NCI-H1417 (cell line): ENCODE results near the gene ZCCHC2.

ENCODE experiments used
- DNase-seq, 3 experiments: peaks; one replicate each; lab custom pipeline; 2025; lab: John Stamatoyannopoulos, UW

ZCCHC2 gene

DNA sequence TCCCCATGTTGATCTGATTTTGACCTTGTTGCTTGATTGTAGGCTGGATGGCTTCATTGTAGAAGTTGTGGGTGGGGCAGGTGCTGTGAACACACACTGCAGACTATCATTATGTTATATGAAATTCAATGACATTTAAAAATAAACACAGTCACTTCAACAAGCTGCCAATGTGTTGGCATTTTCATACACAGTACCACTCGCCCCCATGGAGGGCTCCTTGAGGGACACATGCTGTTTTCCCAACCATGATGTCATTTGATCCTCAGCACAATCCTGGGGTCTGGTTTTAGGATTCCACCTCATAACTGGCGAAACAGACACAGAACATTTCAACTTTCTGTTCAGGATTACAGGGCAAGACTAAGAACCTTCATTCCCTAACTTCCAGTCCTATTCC is 86.9 kb downstream of the ZCCHC2 start:
- DNase-seq, result peak in 1 of 3 experiments; percentile 52

DNA sequence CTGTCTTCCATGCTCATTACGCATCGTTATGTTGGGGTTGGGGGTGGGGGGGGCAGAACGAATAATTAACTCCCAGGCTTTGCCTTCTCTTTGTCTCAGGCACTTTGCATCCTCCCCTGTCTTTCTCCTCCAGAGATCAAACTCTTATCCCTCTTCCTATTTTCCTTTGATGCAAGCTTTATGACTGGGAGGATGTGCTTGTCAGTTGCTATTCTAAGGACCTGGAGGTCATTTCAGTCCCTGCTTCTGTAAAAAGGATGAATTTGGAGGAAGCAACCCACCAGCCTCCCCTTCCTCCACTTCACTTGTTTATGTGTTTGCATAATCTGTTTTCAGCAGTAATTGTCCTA is 87.5 kb downstream of the ZCCHC2 start:
- no peak for DNase-seq

- peak in 2 of 3 experiments; percentile 70 to 76 for DNase-seq
Observed at GRCh38 chr18:62610701-62611411, 88.0 kb downstream of the ZCCHC2 start.

DNA sequence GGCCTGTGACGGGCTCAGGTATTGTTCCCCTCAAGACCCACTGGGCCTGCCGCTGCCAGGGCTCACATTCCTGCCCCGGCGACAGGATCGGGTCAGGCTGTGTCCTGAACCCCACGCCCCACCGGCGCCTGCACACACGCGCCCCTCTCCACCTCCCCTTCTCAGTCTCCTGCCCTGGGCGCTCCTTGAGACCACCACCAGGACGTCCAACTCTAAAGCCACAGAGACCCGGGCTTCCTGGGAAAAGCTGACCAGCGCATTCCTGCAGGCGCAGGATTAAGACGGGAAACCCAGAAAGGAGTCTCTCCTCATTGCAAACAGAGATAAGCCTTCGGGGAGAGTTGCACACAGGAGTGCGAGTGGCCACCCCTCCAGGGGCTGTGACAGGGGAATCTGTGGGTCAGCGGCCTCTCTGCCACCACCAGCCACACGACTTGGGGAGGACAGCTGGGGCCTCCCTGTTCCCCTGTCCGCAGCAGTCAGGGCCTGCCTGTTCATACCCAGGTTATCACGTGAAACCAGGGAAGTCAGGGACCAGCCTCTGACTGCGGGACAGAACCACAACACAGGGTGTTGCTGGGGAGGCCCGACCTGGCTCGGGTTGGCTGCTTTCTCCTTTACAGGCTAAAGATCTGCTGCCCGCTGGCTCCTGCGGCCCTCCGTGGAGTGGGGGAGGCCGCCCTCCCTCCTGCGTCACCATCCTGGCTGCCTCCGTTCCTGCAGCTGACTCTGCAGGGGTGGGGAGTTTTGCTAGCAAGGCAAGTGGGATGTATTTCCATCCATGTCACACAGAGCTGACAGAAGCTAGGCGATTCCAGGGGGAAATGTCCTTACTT is 88.8 kb downstream of the ZCCHC2 start:
- DNase-seq, result no peak

GRCh38 chr18:62612289-62612645 is 89.4 kb downstream of the ZCCHC2 start:
- no peak for DNase-seq

- no peak for DNase-seq
Observed at GRCh38 chr18:62612776-62613175, 90.0 kb downstream of the ZCCHC2 start.

DNA sequence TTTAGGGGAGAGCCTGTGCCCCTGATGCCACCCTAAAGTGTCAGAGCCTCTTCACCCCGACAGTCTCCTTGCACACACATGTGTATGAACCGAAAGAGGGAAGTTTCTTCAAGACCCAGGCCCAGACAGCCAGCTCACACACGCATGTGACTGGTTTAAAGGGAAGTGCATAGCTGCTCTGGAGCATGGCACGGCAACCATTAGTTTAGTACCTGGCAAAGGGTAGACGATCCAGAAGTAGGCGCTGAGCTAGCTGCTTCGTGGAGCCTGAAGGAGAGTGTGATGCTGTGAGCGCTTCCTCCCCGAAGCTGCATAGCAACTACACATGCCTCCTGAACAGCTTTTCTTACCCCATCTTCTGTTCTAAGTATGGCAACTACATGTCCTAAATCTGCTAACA is 91.7 kb downstream of the ZCCHC2 start:
- no peak for DNase-seq

DNA sequence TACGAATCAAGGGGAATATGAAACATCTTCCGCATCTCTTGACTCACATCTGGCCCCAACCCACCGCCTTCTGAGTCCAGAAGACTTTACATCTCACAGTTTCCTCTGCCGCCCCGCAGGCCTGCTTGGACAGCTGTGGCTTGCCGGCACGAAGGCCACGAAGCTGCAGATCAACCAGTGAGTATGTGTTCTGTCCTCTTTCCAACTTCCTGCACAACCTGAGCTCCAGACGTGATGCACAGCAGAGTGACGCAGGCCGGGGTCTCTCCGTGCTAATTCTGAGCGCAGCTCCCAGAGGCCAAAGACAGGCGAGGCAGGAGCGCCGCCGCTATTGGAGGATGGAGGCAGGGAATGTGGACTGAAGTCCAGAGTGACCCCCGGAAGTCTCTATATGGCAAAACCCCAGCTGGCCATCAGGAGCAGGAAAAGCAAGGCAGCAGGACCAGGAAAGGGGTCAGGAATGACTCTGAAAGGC is 93.5 kb downstream of the ZCCHC2 start:
- no peak for DNase-seq

DNA sequence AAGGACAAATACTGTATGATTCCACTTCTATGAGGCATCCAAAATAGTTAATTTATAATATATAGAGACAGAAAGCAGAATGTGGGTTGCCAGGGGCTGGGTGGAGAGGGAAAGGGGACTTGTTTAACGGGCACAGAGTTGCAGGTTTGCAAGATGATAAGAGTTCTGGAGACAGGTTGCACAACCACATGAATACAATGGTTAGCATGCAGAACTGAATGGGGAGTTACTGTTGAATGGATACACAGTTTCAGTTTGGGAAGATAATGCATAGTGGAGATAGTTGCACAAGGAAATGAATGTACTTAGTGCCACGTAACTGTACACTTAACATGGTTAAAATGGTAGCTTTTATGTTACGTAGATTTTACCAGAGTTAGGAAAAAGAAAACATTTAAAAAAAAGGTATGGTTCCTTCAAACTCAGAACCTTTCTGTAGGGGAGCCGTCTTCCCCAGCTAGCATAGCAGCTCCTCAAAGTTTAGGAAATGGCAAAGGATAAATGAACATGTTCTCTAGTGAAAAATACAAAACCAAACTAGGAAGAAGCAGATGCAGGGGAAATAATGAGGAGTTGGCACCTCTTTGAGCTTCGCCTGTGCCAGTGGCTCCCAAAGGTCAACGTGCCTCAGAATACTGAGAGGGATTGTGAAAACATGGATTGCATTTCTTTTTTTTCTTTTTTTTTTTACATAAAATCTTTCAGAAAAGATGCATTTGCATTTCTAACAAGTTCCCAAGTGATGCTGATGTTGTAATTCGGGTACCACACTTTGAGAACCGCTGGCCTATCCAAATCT is 95.2 kb downstream of the ZCCHC2 start:
- no peak for DNase-seq

GRCh38 chr18:62618735-62619134 is 95.9 kb downstream of the ZCCHC2 start:
- DNase-seq, result no peak

GRCh38 chr18:62621546-62621945 is 98.7 kb downstream of the ZCCHC2 start:
- DNase-seq, result no peak

DNA sequence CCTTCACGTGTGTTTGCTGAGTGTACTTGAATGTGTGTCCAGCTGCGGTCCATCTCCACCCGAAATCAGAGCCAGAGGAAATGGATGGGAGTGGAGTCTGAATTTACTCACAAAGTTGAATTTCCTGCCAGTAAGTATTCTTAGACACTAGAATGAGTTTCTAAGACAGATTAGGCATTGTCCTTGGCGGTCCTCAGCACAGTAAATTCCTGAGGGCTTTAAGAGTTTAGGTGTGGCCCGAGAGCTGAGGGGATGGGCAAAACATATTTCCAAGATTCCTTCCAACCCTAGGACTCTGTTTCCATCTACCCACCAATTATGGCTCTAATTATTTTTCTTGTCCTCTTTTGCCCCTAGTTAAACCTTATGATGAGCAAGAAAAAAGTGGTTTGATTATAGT is 102.2 kb downstream of the ZCCHC2 start:
- no peak for DNase-seq
